ENCODE measurements around the gene ARHGAP8. TPM values are rescaled to one million over a fixed set of nuclear protein-coding genes. Genes with fewer than 3 reads are reported as not detected.

Gene ARHGAP8
- total RNA-seq, 1 donor from 2014 or later: 18.1 TPM

DNA sequence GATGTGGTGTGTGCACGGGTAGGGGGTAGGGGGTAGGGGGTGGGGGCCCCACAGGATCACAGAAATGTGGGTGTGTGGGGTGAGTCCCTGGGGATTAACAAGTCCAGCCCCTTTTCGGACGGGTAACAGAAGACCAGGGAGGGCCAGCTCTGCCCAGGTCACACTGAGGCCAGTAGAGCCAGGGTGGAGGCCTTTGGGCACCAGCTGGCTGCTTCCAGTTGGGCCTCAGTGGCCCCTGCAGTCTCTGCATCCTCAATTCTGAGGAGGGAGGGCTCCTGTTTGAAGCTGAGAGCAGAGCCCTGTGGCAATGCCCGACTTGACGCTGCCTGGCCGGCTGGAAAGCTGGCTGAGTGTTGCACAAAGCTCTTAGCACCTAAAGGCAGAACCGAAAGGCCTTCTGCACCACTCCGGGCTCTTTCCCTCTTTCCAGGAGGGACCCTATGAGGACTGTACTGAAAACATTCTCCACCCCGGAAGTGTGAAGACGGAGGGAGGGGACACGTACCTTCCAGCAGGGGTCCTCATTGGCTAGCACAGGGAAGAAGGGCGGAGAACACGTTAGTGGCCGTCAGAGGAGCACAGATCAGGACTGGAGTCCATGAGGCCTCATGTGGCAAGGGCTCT, 137.0 kb downstream of the ARHGAP8 start:
- no peak for ATAC-seq

DNA sequence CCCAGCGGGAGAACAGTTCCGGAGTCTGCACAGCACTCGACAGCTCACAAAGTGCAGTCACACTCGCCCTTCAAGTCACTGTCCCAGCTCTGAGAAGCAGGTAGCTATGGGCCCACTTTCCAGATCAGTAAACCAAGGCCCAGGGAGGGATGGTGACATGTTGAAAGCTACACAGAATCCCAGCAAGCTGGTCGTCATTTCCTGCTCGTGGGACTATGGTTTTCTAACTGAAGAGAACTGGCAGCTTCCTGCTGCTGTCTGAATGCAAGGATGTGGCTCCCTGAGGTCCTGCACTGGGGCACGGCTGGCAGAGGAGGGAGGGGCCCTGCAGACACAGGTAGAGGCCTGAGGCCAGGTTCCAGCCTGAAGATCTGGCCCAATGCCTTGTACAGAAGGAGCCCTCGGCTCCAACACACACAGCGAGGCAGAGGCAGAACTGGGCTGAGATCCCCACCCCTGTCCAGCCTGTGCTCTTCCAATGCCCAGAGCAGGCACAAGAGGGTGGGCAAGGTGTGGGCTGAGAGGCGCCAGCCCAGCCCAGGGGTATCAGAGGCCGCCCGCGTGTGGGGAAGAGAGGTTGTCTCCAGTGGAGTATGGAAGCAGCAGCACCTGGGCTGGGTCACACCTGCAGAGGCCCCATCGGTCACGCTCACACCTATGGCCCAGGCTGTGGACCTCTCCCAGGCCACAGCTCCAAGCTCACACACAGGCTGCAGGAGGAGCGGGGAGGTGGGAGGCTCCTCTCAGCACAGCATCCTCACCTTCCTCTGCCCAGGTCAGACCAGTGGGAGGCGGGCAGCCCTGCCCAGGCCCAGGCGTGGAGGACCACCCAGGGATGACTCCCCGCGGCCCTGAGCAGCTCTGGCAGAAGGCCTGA, 138.3 kb downstream of the ARHGAP8 start:
- H3K4me1 ChIP-seq: no peaks in the 10 kb centered on the region
- H3K27me3 ChIP-seq: peaks cover 5% of the 10 kb centered on the region
- intact Hi-C loops (cut with DNase I): no loop called here
- TF ChIP-seq, protein P1, sequence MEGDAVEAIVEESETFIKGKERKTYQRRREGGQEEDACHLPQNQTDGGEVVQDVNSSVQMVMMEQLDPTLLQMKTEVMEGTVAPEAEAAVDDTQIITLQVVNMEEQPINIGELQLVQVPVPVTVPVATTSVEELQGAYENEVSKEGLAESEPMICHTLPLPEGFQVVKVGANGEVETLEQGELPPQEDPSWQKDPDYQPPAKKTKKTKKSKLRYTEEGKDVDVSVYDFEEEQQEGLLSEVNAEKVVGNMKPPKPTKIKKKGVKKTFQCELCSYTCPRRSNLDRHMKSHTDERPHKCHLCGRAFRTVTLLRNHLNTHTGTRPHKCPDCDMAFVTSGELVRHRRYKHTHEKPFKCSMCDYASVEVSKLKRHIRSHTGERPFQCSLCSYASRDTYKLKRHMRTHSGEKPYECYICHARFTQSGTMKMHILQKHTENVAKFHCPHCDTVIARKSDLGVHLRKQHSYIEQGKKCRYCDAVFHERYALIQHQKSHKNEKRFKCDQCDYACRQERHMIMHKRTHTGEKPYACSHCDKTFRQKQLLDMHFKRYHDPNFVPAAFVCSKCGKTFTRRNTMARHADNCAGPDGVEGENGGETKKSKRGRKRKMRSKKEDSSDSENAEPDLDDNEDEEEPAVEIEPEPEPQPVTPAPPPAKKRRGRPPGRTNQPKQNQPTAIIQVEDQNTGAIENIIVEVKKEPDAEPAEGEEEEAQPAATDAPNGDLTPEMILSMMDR (IDR thresholded peaks at IDR 0.05): no peak
- DNase-seq (peak; percentile 56), ATAC-seq (no peak)
- no peaks in the 10 kb centered on the region for H3K9me3 ChIP-seq
- no peak overlapping the region for H3K27ac ChIP-seq
- no peak overlapping the region for H3K4me3 ChIP-seq
- H3K36me3 ChIP-seq: no peaks in the 10 kb centered on the region

More for the DNA sequence above, 137.0 kb downstream of the ARHGAP8 start:
- H3K27ac ChIP-seq: no peak overlapping the region
- no peaks in the 10 kb centered on the region for H3K36me3 ChIP-seq
- peaks cover 5% of the 10 kb centered on the region for H3K27me3 ChIP-seq
- H3K4me1 ChIP-seq: no peaks in the 10 kb centered on the region
- TF ChIP-seq, protein P1 (IDR thresholded peaks at IDR 0.05): no peak
- H3K4me3 ChIP-seq: no peak overlapping the region
- no peaks in the 10 kb centered on the region for H3K9me3 ChIP-seq
- intact Hi-C loops (cut with DNase I): no loop called here
- peak; percentile 42 for DNase-seq

DNA sequence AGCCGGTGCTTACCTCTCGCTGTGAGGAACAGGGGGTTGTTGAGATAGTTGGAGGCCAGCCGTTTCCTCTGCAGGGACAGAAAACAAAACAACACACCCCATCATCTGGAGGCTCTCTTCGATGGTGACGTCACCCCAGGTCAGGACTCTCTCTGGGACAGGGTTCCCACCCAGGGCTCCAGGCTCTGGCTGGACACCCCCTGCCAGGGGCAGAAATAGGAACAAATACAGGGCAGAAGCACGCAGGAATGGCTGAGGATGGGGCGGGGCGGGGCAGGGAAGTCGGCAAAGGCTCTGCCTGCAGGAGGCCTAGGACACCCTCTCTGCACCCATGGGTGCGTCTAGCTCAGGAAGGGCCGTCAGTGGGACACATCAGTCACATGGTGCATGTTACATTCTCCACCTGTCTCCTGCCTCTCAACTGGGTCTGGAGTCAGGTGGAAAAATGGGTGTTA, 138.9 kb downstream of the ARHGAP8 start:
- Histone ChIP-seq H3K36me3 (no peaks in the 10 kb centered on the region), H3K4me1 (no peaks in the 10 kb centered on the region), H3K9me3 (no peaks in the 10 kb centered on the region), H3K4me3 (no peak overlapping the region), H3K27me3 (peaks cover 5% of the 10 kb centered on the region), H3K27ac (no peak overlapping the region)
- intact Hi-C loops (cut with DNase I): no loop called here
- TF ChIP-seq, protein P1 (IDR thresholded peaks at IDR 0.05): no peak
- DNase-seq: no peak
- no peak for ATAC-seq

DNA sequence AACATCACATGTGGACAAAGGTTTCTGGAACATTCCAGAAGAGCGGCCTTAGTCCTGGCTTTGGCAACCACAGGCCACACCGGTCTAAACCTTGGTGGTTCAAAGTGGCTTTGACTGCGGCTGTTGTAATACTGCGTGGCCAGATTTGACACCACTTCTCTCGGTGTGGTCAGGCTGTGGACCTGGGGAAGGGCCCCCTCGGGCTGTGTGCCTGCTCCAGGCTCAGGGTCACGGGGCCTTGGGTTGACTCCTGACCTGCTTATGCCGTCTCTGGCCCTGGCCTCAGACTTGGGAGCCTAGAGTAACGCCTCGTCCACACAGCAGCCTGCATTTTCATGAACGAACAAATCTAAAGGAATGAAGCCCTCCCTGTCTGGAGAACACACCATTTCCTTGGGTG, 139.4 kb downstream of the ARHGAP8 start:
- Histone ChIP-seq H3K4me3 (no peak overlapping the region), H3K4me1 (no peaks in the 10 kb centered on the region), H3K36me3 (no peaks in the 10 kb centered on the region), H3K9me3 (no peaks in the 10 kb centered on the region), H3K27ac (no peak overlapping the region), H3K27me3 (peaks cover 5% of the 10 kb centered on the region)
- TF ChIP-seq, protein P1 (IDR thresholded peaks at IDR 0.05): no peak
- DNase-seq: peak; percentile 30
- intact Hi-C loops (cut with DNase I): no loop called here
- ATAC-seq: no peak

DNA sequence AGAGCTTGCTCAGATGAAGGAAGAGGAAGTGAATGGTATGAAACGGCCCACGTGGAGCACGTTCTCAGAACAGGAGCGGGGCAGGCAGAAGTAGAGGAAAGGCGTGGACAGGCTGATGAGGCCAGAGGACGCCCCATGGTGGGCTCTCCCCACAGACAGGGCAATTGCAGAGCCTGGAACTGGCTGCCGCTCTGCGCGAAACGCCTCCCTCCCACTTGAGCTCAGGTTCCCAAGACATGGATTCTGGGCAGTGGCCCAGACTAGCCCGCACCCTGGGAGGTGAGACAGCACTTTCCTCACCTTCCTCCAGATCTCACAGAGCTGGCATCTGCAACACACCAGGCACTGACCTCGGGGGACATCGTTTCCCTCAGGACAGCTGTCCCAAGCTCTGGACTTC, 139.9 kb downstream of the ARHGAP8 start:
- H3K9me3 ChIP-seq: no peaks in the 10 kb centered on the region
- no peak overlapping the region for H3K27ac ChIP-seq
- TF ChIP-seq, protein P1 (IDR thresholded peaks at IDR 0.05): no peak
- H3K27me3 ChIP-seq: peaks cover 5% of the 10 kb centered on the region
- no peak overlapping the region for H3K4me3 ChIP-seq
- no peaks in the 10 kb centered on the region for H3K36me3 ChIP-seq
- ATAC-seq: no peak
- intact Hi-C loops (cut with DNase I): no loop called here
- DNase-seq: peak; percentile 49
- H3K4me1 ChIP-seq: no peaks in the 10 kb centered on the region

Data from upper lobe of right lung (tissue), 1 donor.